ENCODE data around the gene MYO5B. TPM values are rescaled to one million over a fixed set of nuclear protein-coding genes. Genes with fewer than 3 reads are reported as not detected.
A peak's percentile ranks its signal among the peaks of the same experiment; 100 is the strongest.

Gene MYO5B
- polyA plus RNA-seq, 2 of the 4 experiments (the other 2 are of a cell fraction): 6.4 to 18.4 TPM

DNA sequence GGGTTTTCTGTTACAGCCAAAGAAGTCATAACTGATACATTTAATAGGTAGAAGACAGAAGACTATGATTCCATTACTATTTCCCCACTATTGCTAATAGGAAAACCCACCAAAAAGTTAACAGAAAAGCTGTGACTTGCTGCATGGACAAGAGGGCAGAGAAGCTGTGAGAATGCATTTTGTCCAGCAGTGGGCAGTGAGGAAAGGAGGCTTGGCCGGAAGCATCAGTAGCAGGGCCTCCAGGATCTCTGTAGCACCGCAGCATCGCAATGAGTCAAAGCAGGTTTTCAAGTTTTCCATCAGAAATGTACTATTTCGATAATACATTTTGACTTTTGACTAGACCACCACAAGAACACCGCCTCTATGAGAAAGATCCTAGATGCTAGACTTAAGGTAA is 24.9 kb downstream of the MYO5B start:
- 41% methylated on average over 5 of the region's 5 CpGs for WGBS (ENCODE audit: missing lambda C conversion rate)
- FAIRE-seq (no peak), ATAC-seq (no peak)

DNA sequence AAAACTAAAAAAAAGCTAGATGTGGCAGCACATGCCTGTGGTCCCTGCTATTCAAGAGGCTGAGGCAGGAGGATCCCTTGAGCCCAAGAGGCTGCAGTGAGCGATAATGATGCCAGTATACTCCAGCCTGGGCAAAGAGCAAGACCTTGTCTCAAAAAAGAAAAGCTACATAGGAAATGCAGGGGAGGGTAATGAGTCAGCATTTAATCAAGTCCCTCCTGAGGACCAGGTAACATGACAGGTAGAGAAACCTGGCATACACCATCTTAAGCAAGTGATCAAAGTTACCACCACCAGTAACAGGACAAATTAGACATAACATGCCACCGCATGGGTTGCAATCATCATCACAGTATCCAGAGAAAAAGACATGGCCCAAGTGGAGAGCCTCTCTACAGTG is 25.8 kb downstream of the MYO5B start:
- WGBS (ENCODE audit: missing lambda C conversion rate): 48% methylated on average over 2 of the region's 2 CpGs
- Histone ChIP-seq H3K4me3 (no peak overlapping the region), H3K4me2 (no peak overlapping the region), H3K27ac (no peak overlapping the region), H3K4me1 (no peaks in the 10 kb centered on the region), H3K9me3 (no peaks in the 10 kb centered on the region)
- ATAC-seq (no peak), FAIRE-seq (no peak), DNase-seq (ENCODE audit: low read depth in 1 of 2, low spot score in 1 of 2) (no peak)
- ChIA-PET CTCF (no interaction called here), POLR2A (no interaction called here)
- peak; percentile 44 for TF ChIP-seq MAFK (IDR thresholded peaks at IDR 0.05; ENCODE audit: partially characterized antibody)
- no peak for TF ChIP-seq HMGXB4 (CRISPR knock-in tag; IDR thresholded peaks at IDR 0.05; ENCODE audit: borderline replicate concordance)
- TF ChIP-seq RCOR1 (IDR thresholded peaks at IDR 0.05; ENCODE audit: low read depth, low read length): no peak
- TF ChIP-seq CBX8 (IDR thresholded peaks at IDR 0.05): no peak

More for the DNA sequence above, 24.9 kb downstream of the MYO5B start:
- H3K4me1 ChIP-seq: no peaks in the 10 kb centered on the region
- no peak overlapping the region for H3K27ac ChIP-seq
- DNase-seq (ENCODE audit: low read depth in 1 of 2, low spot score in 1 of 2): no peak
- CTCF ChIA-PET: no interaction called here
- H3K4me3 ChIP-seq: no peak overlapping the region
- POLR2A ChIA-PET: no interaction called here
- H3K4me2 ChIP-seq: no peak overlapping the region
- TF ChIP-seq HDAC2 (IDR thresholded peaks at IDR 0.05) (no peak), RFX5 (IDR thresholded peaks at IDR 0.05) (no peak), CHD2 (IDR thresholded peaks at IDR 0.05; ENCODE audit: low read length, partially characterized antibody) (no peak), MYC (IDR thresholded peaks at IDR 0.05; ENCODE audit: borderline replicate concordance, low read length) (no peak), FOSB (CRISPR knock-in tag; IDR thresholded peaks at IDR 0.05) (no peak), ZFP36 (IDR thresholded peaks at IDR 0.05; ENCODE audit: borderline replicate concordance, partially characterized antibody) (no peak), HOXB5 (CRISPR knock-in tag; IDR thresholded peaks at IDR 0.05) (no peak), ZC3H11A (IDR thresholded peaks at IDR 0.05) (no peak), CHD4 (IDR thresholded peaks at IDR 0.05; ENCODE audit: borderline replicate concordance) (no peak), CBX2 (IDR thresholded peaks at IDR 0.05; ENCODE audit: borderline replicate concordance, low read depth) (no peak), SREBF2 (IDR thresholded peaks at IDR 0.05) (no peak), E2F6 (IDR thresholded peaks at IDR 0.05; ENCODE audit: borderline replicate concordance, low read depth) (no peak), NFE2L2 (conservative IDR thresholded peaks at IDR 0.05; ENCODE audit: low read length) (no peak), ZNF302 (CRISPR knock-in tag; IDR thresholded peaks at IDR 0.05) (no peak), EHF (CRISPR knock-in tag; IDR thresholded peaks at IDR 0.05) (no peak), BHLHE40 (IDR thresholded peaks at IDR 0.05; ENCODE audit: low read depth, low read length) (no peak), TP53 (CRISPR knock-in tag; IDR thresholded peaks at IDR 0.05) (no peak)
- TF ChIP-seq, protein P1, sequence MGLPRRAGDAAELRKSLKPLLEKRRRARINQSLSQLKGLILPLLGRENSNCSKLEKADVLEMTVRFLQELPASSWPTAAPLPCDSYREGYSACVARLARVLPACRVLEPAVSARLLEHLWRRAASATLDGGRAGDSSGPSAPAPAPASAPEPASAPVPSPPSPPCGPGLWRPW (IDR thresholded peaks at IDR 0.05): no peak
- TF ChIP-seq, protein P2, sequence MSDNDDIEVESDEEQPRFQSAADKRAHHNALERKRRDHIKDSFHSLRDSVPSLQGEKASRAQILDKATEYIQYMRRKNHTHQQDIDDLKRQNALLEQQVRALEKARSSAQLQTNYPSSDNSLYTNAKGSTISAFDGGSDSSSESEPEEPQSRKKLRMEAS (IDR thresholded peaks at IDR 0.05): no peak
- no peaks in the 10 kb centered on the region for H3K9me3 ChIP-seq

GRCh38 chr18:50167966-50168365 is 27.0 kb downstream of the MYO5B start:
- DNase-seq (ENCODE audit: low read depth in 1 of 2, low spot score in 1 of 2): no peak
- Histone ChIP-seq H3K27ac (no peak overlapping the region), H3K4me2 (no peak overlapping the region), H3K4me1 (no peaks in the 10 kb centered on the region), H3K4me3 (no peak overlapping the region), H3K9me3 (no peaks in the 10 kb centered on the region)
- ChIA-PET POLR2A (no interaction called here), CTCF (no interaction called here)
- ATAC-seq: no peak
- WGBS (ENCODE audit: missing lambda C conversion rate): 37% methylated on average over 2 of the region's 2 CpGs
- no peak for FAIRE-seq
- TF ChIP-seq HOXA7 (CRISPR knock-in tag; IDR thresholded peaks at IDR 0.05) (no peak), HEYL (CRISPR knock-in tag; IDR thresholded peaks at IDR 0.05) (no peak), MYC (IDR thresholded peaks at IDR 0.05; ENCODE audit: borderline replicate concordance, low read length) (no peak), CBX8 (IDR thresholded peaks at IDR 0.05) (no peak), NR3C1 (IDR thresholded peaks at IDR 0.05) (no peak), CBX2 (IDR thresholded peaks at IDR 0.05; ENCODE audit: borderline replicate concordance, low read depth) (no peak), HDAC2 (IDR thresholded peaks at IDR 0.05) (no peak), RFX5 (IDR thresholded peaks at IDR 0.05) (no peak)
- TF ChIP-seq, protein P1 (IDR thresholded peaks at IDR 0.05): no peak
- TF ChIP-seq, protein P3, sequence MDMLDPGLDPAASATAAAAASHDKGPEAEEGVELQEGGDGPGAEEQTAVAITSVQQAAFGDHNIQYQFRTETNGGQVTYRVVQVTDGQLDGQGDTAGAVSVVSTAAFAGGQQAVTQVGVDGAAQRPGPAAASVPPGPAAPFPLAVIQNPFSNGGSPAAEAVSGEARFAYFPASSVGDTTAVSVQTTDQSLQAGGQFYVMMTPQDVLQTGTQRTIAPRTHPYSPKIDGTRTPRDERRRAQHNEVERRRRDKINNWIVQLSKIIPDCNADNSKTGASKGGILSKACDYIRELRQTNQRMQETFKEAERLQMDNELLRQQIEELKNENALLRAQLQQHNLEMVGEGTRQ (IDR thresholded peaks at IDR 0.05): no peak

All from A549 (cell line).